Loucy (cell line): ENCODE results near the gene TLE5.

Experiments
- EZH2phosphoT487 ChIP-seq: fragments of 200-600 bp; IDR thresholded peaks from 2 replicates; pipeline ENCODE4 v1.6.1; 2018; ENCODE audit warnings: antibody characterized with exemption, mild to moderate bottlenecking, moderate library complexity, borderline replicate concordance
- TF ChIP-seq, protein P1 (sequence below): fragments of 200-600 bp; sonication (generic); conservative IDR thresholded peaks from 2 replicates; pipeline ENCODE4 v1.5.1; 2014; ENCODE audit warnings: mild to moderate bottlenecking, antibody characterized with exemption, low read length

DNA sequence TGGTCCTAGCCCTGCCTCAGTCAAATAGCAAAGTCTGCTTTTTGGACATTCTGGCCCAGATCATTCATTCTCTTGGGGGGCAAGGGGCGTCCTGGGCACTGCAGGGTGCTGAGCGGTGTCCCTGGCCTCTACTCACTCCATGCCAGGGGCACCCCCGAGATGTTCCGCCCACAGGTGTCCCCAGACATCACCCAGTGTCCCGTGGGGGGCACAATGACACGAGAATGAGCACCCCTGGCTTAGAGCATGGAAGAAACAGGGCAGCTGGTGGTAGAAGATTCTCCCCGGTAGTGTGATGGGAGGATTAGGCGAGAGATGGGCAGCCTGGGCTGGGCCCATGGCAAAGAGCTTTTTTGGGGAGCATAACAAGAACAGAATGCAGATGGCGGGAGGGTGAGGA lies 5.3 kb upstream of the TLE5 start:
- TF ChIP-seq, protein P1, sequence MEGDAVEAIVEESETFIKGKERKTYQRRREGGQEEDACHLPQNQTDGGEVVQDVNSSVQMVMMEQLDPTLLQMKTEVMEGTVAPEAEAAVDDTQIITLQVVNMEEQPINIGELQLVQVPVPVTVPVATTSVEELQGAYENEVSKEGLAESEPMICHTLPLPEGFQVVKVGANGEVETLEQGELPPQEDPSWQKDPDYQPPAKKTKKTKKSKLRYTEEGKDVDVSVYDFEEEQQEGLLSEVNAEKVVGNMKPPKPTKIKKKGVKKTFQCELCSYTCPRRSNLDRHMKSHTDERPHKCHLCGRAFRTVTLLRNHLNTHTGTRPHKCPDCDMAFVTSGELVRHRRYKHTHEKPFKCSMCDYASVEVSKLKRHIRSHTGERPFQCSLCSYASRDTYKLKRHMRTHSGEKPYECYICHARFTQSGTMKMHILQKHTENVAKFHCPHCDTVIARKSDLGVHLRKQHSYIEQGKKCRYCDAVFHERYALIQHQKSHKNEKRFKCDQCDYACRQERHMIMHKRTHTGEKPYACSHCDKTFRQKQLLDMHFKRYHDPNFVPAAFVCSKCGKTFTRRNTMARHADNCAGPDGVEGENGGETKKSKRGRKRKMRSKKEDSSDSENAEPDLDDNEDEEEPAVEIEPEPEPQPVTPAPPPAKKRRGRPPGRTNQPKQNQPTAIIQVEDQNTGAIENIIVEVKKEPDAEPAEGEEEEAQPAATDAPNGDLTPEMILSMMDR = no peak
- no peak for TF ChIP-seq EZH2phosphoT487
